ENCODE results near the gene CENPQ. TPM values are rescaled to one million over a fixed set of nuclear protein-coding genes. Genes with fewer than 3 reads are reported as not detected.
A peak's percentile ranks its signal among the peaks of the same experiment; 100 is the strongest.

The CENPQ gene, protein sequence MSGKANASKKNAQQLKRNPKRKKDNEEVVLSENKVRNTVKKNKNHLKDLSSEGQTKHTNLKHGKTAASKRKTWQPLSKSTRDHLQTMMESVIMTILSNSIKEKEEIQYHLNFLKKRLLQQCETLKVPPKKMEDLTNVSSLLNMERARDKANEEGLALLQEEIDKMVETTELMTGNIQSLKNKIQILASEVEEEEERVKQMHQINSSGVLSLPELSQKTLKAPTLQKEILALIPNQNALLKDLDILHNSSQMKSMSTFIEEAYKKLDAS
- total RNA-seq, result 1 to 10 TPM; 2.4 to 4.0 (median 3.6) TPM

- peaks cover 38% of the 10 kb centered on the region for H3K4me1 ChIP-seq
- H3K27ac ChIP-seq, result peak within 1 kb of the TSS; percentile 88
- no peaks in the 10 kb centered on the region for H3K9me3 ChIP-seq
- H3K36me3 ChIP-seq, result peaks cover 7% of the 10 kb centered on the region
- H3K4me3 ChIP-seq, result peak within 1 kb of the TSS; percentile 77
- TF ChIP-seq EP300 (IDR thresholded peaks at IDR 0.05) (peak; percentile 31), POLR2AphosphoS5 (IDR thresholded peaks at IDR 0.05) (peak in 2 of 3 donors; percentile 73 to 95), POLR2A (IDR thresholded peaks at IDR 0.05) (peak in 1 of 2 donors; percentile 50)
- TF ChIP-seq, protein P1, sequence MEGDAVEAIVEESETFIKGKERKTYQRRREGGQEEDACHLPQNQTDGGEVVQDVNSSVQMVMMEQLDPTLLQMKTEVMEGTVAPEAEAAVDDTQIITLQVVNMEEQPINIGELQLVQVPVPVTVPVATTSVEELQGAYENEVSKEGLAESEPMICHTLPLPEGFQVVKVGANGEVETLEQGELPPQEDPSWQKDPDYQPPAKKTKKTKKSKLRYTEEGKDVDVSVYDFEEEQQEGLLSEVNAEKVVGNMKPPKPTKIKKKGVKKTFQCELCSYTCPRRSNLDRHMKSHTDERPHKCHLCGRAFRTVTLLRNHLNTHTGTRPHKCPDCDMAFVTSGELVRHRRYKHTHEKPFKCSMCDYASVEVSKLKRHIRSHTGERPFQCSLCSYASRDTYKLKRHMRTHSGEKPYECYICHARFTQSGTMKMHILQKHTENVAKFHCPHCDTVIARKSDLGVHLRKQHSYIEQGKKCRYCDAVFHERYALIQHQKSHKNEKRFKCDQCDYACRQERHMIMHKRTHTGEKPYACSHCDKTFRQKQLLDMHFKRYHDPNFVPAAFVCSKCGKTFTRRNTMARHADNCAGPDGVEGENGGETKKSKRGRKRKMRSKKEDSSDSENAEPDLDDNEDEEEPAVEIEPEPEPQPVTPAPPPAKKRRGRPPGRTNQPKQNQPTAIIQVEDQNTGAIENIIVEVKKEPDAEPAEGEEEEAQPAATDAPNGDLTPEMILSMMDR (IDR thresholded peaks at IDR 0.05), result no peak
- DNase-seq (ENCODE audit: low spot score in 2 of 2), result peak; percentile 95 to 96
- no peaks in the 10 kb centered on the region for H3K27me3 ChIP-seq
- WGBS, result 1% methylated on average over 34 of the region's 37 CpGs
Observed at GRCh38 chr6:49462927-49463611, at the start of gene CENPQ, which contains the start of gene MMUT. Gene CENPQ (plus strand): TSS chr6:49463370. CDS start chr6:49470177, 6,807 bp downstream. Gene MMUT (minus strand): TSS chr6:49463253. CDS start chr6:49459466, 3,787 bp downstream.

DNA sequence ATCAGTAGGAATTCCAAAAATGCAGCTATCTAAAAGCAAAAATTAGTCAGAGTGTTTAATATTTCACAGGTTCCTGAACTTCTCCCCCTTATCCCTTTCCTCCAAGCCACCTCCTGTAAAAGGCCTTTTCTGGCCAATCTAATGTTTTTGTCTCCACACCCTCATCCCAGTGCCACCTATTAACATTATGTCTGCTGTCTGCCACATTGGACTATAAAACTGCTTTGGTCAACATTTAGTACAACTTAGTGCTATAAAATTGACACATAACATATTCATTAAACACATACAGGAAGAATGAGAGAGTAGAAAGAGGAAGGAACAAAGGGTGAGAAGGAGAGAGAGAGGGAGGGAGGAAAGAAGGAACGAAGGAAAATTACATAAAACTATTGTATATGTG, 47.8 kb upstream of the CENPQ start:
- no peak for DNase-seq (ENCODE audit: low spot score in 2 of 2)
- Histone ChIP-seq H3K36me3 (no peaks in the 10 kb centered on the region), H3K4me1 (no peaks in the 10 kb centered on the region), H3K9me3 (no peaks in the 10 kb centered on the region), H3K4me3 (no peak overlapping the region), H3K27ac (no peak overlapping the region), H3K27me3 (no peaks in the 10 kb centered on the region)
- TF ChIP-seq POLR2A (IDR thresholded peaks at IDR 0.05), result no peak
- TF ChIP-seq, protein P1 (IDR thresholded peaks at IDR 0.05), result no peak
- TF ChIP-seq EP300 (IDR thresholded peaks at IDR 0.05), result no peak
- no peak for TF ChIP-seq POLR2AphosphoS5 (IDR thresholded peaks at IDR 0.05)
- WGBS, result 65% methylated on average over 1 of the region's 1 CpG

GRCh38 chr6:49416195-49416594, 47.0 kb upstream of the CENPQ start:
- Histone ChIP-seq H3K9me3 (no peaks in the 10 kb centered on the region), H3K27me3 (no peaks in the 10 kb centered on the region), H3K27ac (no peak overlapping the region), H3K4me3 (no peak overlapping the region), H3K4me1 (no peaks in the 10 kb centered on the region), H3K36me3 (no peaks in the 10 kb centered on the region)
- TF ChIP-seq POLR2AphosphoS5 (IDR thresholded peaks at IDR 0.05), result no peak
- TF ChIP-seq POLR2A (IDR thresholded peaks at IDR 0.05), result no peak
- no peak for TF ChIP-seq EP300 (IDR thresholded peaks at IDR 0.05)
- TF ChIP-seq, protein P1 (IDR thresholded peaks at IDR 0.05), result no peak
- 71% methylated on average over 4 of the region's 4 CpGs for WGBS
- DNase-seq (ENCODE audit: low spot score in 2 of 2), result no peak

DNA sequence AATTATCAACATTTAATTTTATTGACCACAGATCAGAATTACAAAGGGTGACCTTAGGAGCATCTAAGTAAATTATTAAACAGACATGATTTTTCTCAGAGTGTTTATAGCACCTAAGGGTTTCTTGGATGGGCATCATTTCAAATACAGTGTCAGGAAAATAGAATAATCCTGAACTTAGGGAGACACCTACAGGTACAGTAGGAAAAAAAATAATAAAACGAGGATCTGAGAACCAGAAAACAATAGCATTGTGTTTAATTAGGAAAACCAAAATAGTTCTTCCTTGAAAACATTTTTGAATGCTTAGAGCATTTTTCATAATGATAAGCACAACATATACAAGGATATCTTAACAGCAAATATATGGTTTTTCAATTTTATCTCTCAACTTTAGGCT, 39.4 kb upstream of the CENPQ start:
- peaks cover 2% of the 10 kb centered on the region for H3K36me3 ChIP-seq

More for the DNA sequence above, 39.4 kb upstream of the CENPQ start:
- Histone ChIP-seq H3K9me3 (no peaks in the 10 kb centered on the region), H3K27ac (no peak overlapping the region), H3K4me3 (no peak overlapping the region), H3K27me3 (no peaks in the 10 kb centered on the region), H3K4me1 (no peaks in the 10 kb centered on the region)
- DNase-seq (ENCODE audit: low spot score in 2 of 2), result no peak
- 25% methylated on average over 1 of the region's 1 CpG for WGBS
- TF ChIP-seq, protein P1 (IDR thresholded peaks at IDR 0.05), result no peak
- TF ChIP-seq POLR2AphosphoS5 (IDR thresholded peaks at IDR 0.05) (no peak), EP300 (IDR thresholded peaks at IDR 0.05) (no peak), POLR2A (IDR thresholded peaks at IDR 0.05) (no peak)
